A673 (cell line): ENCODE measurements around the gene RBM4B.

Experiments used
- EZH2 ChIP-seq: fragments of 200-600 bp; sonication (generic); IDR thresholded peaks from 2 replicates; pipeline ENCODE4 v1.6.1; 2017; ENCODE audit warnings: borderline replicate concordance, low read depth, mild to moderate bottlenecking, mixed read lengths, antibody characterized with exemption, low read length; ENCODE audit not compliant: poor library complexity, severe bottlenecking
- TF ChIP-seq, protein P1 (sequence below): fragments of 300-800, 200-600 bp; sonication (generic); conservative IDR thresholded peaks from 2 replicates; pipeline ENCODE4 v1.5.1; 2017; ENCODE audit warnings: low read depth, mild to moderate bottlenecking, antibody characterized with exemption, low read length, moderate library complexity, mixed read lengths

DNA sequence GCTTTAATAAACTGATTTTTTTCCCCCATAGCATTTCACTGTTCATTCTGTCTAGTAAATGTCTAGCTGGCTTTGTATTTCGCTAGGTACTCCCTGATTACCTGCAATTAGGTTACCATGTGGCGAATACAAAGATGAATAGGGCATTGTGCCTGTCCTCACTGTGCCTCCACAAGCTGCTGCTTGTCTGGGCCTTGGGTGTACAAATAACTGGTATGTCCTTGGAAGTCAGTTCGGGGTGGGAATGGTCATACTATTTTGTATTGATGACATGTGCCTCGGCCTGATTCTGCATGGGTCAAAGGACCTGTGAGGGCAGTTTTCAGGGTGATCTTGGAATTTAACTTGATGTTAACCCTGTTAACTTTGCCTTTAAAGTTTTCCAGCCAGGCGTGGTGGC lies 27.8 kb downstream of the RBM4B start:
- TF ChIP-seq, protein P1, sequence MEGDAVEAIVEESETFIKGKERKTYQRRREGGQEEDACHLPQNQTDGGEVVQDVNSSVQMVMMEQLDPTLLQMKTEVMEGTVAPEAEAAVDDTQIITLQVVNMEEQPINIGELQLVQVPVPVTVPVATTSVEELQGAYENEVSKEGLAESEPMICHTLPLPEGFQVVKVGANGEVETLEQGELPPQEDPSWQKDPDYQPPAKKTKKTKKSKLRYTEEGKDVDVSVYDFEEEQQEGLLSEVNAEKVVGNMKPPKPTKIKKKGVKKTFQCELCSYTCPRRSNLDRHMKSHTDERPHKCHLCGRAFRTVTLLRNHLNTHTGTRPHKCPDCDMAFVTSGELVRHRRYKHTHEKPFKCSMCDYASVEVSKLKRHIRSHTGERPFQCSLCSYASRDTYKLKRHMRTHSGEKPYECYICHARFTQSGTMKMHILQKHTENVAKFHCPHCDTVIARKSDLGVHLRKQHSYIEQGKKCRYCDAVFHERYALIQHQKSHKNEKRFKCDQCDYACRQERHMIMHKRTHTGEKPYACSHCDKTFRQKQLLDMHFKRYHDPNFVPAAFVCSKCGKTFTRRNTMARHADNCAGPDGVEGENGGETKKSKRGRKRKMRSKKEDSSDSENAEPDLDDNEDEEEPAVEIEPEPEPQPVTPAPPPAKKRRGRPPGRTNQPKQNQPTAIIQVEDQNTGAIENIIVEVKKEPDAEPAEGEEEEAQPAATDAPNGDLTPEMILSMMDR, result no peak
- TF ChIP-seq EZH2, result no peak
